Measurements from ENCODE around the gene ASCC1. TPM values are rescaled to one million over a fixed set of nuclear protein-coding genes. Genes with fewer than 3 reads are reported as not detected.

Gene ASCC1
- total and polyA plus RNA-seq, 2 donors (not counting 3 experiments of a cell fraction or from before 2014, with no cell fraction given) = 16.0 to 24.9 TPM

DNA sequence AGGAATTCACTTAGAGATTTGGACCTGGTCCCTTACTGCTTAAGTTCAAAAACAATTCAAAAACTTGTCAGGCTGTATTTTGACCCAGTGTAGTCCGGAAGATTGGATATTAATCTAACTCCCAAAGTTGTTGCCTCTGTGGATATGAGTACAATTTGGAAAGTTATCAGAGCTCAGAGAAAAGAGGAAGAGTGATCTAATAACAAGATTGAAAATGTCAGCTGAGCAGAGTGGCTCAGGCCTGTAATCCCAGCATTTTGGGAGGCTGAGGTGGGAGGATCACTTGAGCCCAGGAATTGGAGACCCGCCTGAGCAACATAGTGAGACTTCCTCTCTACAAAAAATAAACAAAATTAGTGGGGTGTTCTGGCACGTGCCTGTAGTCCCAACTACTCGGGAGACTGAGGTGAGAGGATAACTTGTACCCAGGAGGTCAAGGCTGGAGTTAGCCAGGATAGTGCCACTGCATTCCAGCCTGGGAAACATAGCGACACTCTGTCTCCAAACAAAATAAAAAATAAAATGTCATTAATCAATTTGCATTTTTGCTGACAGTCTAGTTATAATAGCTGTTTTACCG is 3.2 kb upstream of the ASCC1 start:
- peaks cover 0 to 2% of the 10 kb centered on the region in 2 experiments for H3K36me3 ChIP-seq (ENCODE audit: control insufficient read depth in 2 of 2, extremely low read depth in 1 of 2, insufficient read depth in 2 of 2, low read length in 2 of 2)
- H3K4me3 ChIP-seq (replicated peaks in 1 of 3; ENCODE audit: insufficient read depth in 1 of 3, low read depth in 1 of 3, low read length in 3 of 3) = no peak overlapping the region
- H3K27me3 ChIP-seq (ENCODE audit: control insufficient read depth in 2 of 2, insufficient read depth in 2 of 2, low read length in 2 of 2) = no peaks in the 10 kb centered on the region
- no peak overlapping the region for H3K9ac ChIP-seq (replicated peaks; ENCODE audit: extremely low read depth, insufficient read depth, low read length)
- H3K9me3 ChIP-seq (replicated peaks; ENCODE audit: control insufficient read depth, insufficient read depth, low read length) = no peaks in the 10 kb centered on the region
- no peak overlapping the region for H3K4me2 ChIP-seq (ENCODE audit: insufficient read depth, low read length)
- POLR2A ChIA-PET = no interaction called here
- BruUV-seq (replicated peaks) = no TSS peak
- no peaks in the 10 kb centered on the region for H4K20me1 ChIP-seq (replicated peaks; ENCODE audit: control insufficient read depth, extremely low read depth, insufficient read depth, low read length)
- peaks cover 15% of the 10 kb centered on the region for H3K4me1 ChIP-seq (ENCODE audit: control insufficient read depth, extremely low read depth, insufficient read depth, low read length)
- H3K79me2 ChIP-seq (ENCODE audit: control insufficient read depth, insufficient read depth, low read length) = peaks cover 22% of the 10 kb centered on the region
- CTCF ChIA-PET = interaction anchor here (0.6 to 9.4 kb wide), 4 partner anchors 44 to 121 kb away, joined by 3 to 193 read pairs (median 4); no protein-coding TSS in a partner anchor
- TF ChIP-seq, protein P1, sequence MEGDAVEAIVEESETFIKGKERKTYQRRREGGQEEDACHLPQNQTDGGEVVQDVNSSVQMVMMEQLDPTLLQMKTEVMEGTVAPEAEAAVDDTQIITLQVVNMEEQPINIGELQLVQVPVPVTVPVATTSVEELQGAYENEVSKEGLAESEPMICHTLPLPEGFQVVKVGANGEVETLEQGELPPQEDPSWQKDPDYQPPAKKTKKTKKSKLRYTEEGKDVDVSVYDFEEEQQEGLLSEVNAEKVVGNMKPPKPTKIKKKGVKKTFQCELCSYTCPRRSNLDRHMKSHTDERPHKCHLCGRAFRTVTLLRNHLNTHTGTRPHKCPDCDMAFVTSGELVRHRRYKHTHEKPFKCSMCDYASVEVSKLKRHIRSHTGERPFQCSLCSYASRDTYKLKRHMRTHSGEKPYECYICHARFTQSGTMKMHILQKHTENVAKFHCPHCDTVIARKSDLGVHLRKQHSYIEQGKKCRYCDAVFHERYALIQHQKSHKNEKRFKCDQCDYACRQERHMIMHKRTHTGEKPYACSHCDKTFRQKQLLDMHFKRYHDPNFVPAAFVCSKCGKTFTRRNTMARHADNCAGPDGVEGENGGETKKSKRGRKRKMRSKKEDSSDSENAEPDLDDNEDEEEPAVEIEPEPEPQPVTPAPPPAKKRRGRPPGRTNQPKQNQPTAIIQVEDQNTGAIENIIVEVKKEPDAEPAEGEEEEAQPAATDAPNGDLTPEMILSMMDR (IDR thresholded peaks at IDR 0.05; ENCODE audit: extremely low read depth in 1 of 2, insufficient read depth in 1 of 2, low read depth in 1 of 2, low read length in 2 of 2) = no peak
- TF ChIP-seq POLR2AphosphoS5 (IDR thresholded peaks at IDR 0.05; ENCODE audit: insufficient read depth, low read depth, low read length) = no peak
- TF ChIP-seq, protein P2, sequence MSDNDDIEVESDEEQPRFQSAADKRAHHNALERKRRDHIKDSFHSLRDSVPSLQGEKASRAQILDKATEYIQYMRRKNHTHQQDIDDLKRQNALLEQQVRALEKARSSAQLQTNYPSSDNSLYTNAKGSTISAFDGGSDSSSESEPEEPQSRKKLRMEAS (IDR thresholded peaks at IDR 0.05; ENCODE audit: insufficient read depth, insufficient read length) = no peak
- FAIRE-seq (no peak), DNase-seq (ENCODE audit: low read depth, low spot score) (no peak)
- no peaks in the 10 kb centered on the region for H3K9me1 ChIP-seq (replicated peaks; ENCODE audit: control insufficient read depth, extremely low read depth, insufficient read depth, low read length)
- no peak overlapping the region for H2AFZ ChIP-seq (ENCODE audit: low read depth, low read length)
- dilution Hi-C loops (cut with MboI; ENCODE audit: extremely low pct_ligation_motif_present, low sequenced_read_pairs) (no loop called here), intact Hi-C loops (cut with micrococcal nuclease) (no loop called here)
- H3K27ac ChIP-seq (ENCODE audit: insufficient read depth, low read depth, low read length) = no peak overlapping the region

DNA sequence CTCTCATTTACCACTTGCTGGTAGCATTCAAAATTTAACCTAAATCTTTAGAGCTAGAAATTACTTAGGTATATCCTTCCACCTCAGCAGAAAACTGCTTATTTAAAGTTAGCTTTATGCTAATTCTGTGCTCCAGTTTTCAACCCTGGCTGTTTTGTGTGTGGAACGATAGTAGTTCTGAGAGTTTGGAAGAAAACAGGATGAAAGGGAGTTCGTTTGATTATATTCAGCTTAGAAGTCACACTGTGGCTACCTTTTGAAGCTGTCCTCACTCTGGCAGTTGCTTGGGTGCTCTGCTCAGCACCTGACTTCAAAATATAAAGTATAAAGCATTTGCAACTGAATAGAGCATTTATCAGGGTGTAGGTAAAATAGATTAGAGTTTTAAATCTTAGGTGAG is 2.6 kb upstream of the ASCC1 start:
- H3K27me3 ChIP-seq (ENCODE audit: control insufficient read depth in 2 of 2, insufficient read depth in 2 of 2, low read length in 2 of 2) = no peaks in the 10 kb centered on the region
- H3K4me2 ChIP-seq (ENCODE audit: insufficient read depth, low read length) = no peak overlapping the region
- no TSS peak for BruUV-seq (replicated peaks)
- FAIRE-seq = no peak
- no peak overlapping the region for H3K4me3 ChIP-seq (replicated peaks in 1 of 3; ENCODE audit: insufficient read depth in 1 of 3, low read depth in 1 of 3, low read length in 3 of 3)
- H3K9ac ChIP-seq (replicated peaks; ENCODE audit: extremely low read depth, insufficient read depth, low read length) = no peak overlapping the region
- POLR2A ChIA-PET = no interaction called here
- H3K79me2 ChIP-seq (ENCODE audit: control insufficient read depth, insufficient read depth, low read length) = peaks cover 22% of the 10 kb centered on the region
- TF ChIP-seq POLR2A (IDR thresholded peaks at IDR 0.05; ENCODE audit: low read depth, low read length) = no peak
- no peak for TF ChIP-seq POLR2AphosphoS5 (IDR thresholded peaks at IDR 0.05; ENCODE audit: insufficient read depth, low read depth, low read length)
- TF ChIP-seq FOS (IDR thresholded peaks at IDR 0.05; ENCODE audit: borderline replicate concordance, insufficient read depth, low read length) = no peak
- no peak for TF ChIP-seq EZH2 (IDR thresholded peaks at IDR 0.05; ENCODE audit: borderline replicate concordance, low read depth, low read length, severe bottlenecking)
- no peak for TF ChIP-seq MYC (IDR thresholded peaks at IDR 0.05; ENCODE audit: low read depth, low read length)
- no peak for TF ChIP-seq GATA2 (IDR thresholded peaks at IDR 0.05; ENCODE audit: insufficient read depth, insufficient read length, low read depth, low read length)
- TF ChIP-seq, protein P2 (IDR thresholded peaks at IDR 0.05; ENCODE audit: insufficient read depth, insufficient read length) = no peak
- TF ChIP-seq, protein P1 (IDR thresholded peaks at IDR 0.05; ENCODE audit: extremely low read depth in 1 of 2, insufficient read depth in 1 of 2, low read depth in 1 of 2, low read length in 2 of 2) = no peak
- TF ChIP-seq JUN (IDR thresholded peaks at IDR 0.05; ENCODE audit: borderline replicate concordance, insufficient read depth, insufficient read length, low read depth) = no peak
- H3K27ac ChIP-seq (ENCODE audit: insufficient read depth, low read depth, low read length) = no peak overlapping the region
- peaks cover 11% of the 10 kb centered on the region for H3K4me1 ChIP-seq (ENCODE audit: control insufficient read depth, extremely low read depth, insufficient read depth, low read length)
- CTCF ChIA-PET = interaction anchor here (0.6 to 9.4 kb wide), 4 partner anchors 44 to 121 kb away, joined by 3 to 193 read pairs (median 4); no protein-coding TSS in a partner anchor
- H3K9me3 ChIP-seq (replicated peaks; ENCODE audit: control insufficient read depth, insufficient read depth, low read length) = no peaks in the 10 kb centered on the region
- dilution Hi-C loops (cut with MboI; ENCODE audit: extremely low pct_ligation_motif_present, low sequenced_read_pairs) (no loop called here), intact Hi-C loops (cut with micrococcal nuclease) (no loop called here)
- H3K36me3 ChIP-seq (ENCODE audit: control insufficient read depth in 2 of 2, extremely low read depth in 1 of 2, insufficient read depth in 2 of 2, low read length in 2 of 2) = peaks cover 0 to 2% of the 10 kb centered on the region in 2 experiments
- DNase-seq (ENCODE audit: low read depth, low spot score) = no peak
- H3K9me1 ChIP-seq (replicated peaks; ENCODE audit: control insufficient read depth, extremely low read depth, insufficient read depth, low read length) = no peaks in the 10 kb centered on the region
- no peak overlapping the region for H2AFZ ChIP-seq (ENCODE audit: low read depth, low read length)
- H4K20me1 ChIP-seq (replicated peaks; ENCODE audit: control insufficient read depth, extremely low read depth, insufficient read depth, low read length) = no peaks in the 10 kb centered on the region
